HG02870 (cell line): Measurements from ENCODE around the gene SLC25A40.
"Not testable (repeated sequence)": the region's sequence is repeated elsewhere in the genome, so short reads cannot be mapped to it uniquely, and the experiment has no call there.

Experiments used
- ATAC-seq: cut with Tn5 transposase; IDR thresholded peaks from one replicate; pipeline ENCODE4 v1.9.1; 2021; ENCODE audit warnings: mild to moderate bottlenecking, moderate library complexity; ENCODE audit not compliant: unreplicated experiment

Gene SLC25A40

GRCh38 chr7:87873328-87873727 is 2.8 kb downstream of the SLC25A40 start:
- not testable (repeated sequence) for ATAC-seq

GRCh38 chr7:87872346-87872745 is 3.8 kb downstream of the SLC25A40 start:
- ATAC-seq: no peak

DNA sequence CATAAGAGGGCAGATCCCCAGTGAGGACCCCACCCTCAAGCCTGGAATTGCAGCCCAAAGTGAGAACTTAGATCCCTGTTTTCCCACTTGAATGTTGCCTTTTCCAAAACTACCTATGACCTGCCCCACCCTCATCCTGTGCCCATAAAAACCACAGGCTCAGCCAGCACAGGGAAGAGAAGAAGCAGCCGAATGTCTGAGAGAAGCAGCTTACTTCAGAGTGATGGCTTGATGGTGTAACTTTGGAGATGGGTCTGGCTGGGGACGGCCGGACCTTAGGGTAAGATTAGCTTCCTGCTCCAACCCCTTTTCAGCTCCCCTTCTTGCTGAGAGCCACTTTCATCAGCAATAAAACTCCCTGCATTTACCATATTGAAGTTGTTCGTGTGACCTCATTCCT is 5.7 kb downstream of the SLC25A40 start:
- no peak for ATAC-seq

DNA sequence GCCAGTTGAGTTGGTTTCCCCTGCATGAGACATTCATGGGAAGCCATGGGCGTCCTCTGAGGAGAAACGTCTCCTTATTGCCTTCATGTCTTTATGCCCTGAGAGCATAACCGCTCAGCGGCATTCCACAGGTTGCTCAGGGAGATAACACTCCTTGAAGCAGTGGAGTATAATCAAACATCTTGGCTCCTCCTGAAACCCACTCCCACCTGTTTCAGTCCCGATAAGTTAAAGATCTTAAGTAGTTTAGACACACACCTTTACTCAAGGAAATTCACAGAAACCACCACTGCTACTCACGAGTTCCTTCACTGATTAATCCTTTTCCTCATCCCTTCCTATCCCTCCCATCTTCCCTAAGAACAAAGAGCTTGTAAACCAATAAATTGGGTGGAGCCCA is 9.6 kb downstream of the SLC25A40 start:
- ATAC-seq: not testable (repeated sequence)

DNA sequence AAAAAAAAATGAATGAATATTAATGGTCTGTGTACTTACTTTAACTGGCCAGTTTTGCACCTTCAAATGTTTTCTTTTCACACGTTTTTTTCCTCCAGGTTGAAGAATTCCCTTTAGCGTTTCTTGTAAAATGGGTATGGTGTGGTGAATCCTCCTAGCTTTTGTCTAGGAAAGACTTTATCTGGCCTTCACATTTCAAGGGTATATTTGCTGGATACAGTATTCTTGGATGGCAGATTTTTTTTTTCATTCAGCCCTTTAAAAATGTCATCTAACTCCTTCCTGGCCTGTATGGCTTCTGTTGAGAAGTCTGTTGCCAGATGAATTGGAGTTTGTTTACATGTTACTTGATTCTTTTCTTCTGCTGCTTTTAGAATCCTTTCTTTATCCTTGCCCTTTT is 10.1 kb downstream of the SLC25A40 start:
- no peak for ATAC-seq

DNA sequence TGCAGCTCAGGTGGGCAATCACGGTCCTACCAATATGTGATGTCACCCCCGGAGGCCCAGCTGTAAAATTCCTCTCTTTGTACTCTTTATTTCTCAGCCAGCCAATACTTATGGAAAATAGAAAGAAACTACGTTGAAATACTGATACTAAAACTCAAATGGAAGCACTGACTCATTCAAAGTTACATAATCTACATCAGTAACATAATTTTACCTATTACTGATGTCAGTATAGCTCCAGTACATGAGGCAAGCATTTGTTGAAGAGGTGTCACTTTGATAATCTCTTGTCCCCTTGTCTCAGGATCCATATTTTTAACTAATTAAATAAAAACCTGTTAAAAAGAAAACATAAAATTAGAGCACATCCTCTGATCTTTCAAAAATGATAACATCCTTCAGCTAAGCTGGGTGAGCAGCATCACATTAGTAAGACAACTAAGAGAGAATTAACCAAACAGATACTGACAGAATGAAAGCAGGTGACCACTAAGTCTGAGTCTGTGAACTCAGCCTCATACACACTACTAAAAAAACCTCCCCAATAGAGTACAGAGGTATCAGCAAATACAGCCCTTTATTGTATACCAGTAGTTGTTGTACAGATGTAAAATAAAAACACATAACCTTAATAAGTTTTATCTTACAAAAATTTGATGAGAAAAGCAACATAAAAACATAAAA is 17.6 kb downstream of the SLC25A40 start:
- ATAC-seq: no peak

DNA sequence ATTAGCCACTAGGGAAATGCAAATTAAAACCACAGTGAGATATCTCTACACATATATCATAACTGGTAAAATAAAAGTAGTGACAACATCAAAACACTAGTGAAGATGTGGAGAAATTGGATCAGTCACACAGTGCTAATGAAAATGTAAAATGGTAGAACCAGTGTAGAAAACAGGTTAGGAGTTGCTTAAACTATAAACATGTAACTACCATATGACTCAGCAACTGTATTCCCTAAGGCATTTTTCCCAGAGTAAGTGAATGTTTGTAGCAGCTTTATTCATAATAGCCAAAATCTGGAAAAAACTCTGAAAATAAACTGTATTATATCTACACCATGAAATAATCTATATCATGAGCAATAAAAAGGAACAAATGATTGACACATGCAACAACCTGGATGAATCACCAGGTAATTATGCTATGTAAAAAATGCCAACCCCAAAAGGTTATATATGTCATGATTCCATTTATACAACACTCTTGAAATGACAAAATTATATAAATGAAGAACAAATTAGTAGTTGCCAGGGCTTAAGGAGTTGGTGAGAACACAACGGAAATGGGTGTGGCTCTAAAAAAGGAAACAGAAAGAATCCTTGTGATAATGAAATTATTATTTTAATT is 22.8 kb downstream of the SLC25A40 start:
- ATAC-seq: no peak

DNA sequence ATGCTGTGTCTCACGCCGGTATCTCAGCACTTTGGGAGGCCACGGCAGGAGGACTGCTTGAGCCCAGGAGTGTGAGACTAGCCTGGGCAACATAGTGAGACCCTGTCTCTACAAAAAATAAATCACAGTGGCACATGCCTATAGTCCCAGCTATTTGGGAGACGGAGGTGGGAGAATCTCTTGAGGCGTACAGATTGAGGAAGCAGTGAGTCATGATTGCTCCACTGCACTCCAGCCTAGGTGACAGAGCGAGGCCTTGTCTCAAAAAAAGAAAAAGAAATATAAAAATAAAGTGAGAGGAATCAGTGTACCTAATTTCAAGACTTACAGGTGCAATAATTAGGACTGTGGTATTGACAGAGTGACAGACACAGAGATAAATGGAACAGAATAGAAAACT is 23.9 kb downstream of the SLC25A40 start:
- ATAC-seq: no peak

DNA sequence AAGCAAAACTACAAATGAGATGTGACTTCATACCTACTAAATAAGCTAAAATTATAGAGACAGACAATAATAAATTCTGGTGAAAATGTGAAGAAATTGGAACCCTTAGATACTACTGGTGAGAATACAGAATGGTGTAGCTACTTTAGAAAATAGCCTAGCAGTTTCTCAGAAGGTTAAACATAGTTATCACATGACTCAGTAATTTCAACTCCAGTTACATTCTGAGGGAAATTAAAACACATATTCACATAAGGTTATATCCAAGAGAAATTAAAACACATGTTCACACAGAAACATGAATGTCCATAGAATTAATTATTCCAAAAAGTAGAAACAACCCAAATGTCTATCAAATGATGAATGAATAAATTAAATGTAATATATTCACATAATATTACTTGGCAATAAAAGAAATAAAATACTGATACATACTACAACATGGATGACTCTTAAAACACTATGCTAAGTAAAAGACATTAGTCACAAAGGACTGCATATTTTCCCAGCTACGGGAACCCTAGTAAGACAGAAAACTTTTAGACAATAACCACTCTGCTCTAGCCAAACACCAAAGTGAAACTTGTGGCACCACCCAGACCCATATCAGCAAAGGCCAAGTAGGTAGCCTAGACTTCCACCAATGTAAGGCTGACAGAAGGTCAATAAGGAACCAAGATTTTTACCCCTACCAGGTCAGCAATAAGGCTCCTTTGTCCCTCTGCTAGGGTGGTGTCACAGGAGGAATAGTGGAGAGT is 25.1 kb downstream of the SLC25A40 start:
- no peak for ATAC-seq

- no peak for ATAC-seq
These were observed 38.6 kb downstream of the SLC25A40 start for GRCh38 chr7:87837597-87837996.

- no peak for ATAC-seq
These were observed 43.0 kb downstream of the SLC25A40 start for GRCh38 chr7:87833130-87833529.

DNA sequence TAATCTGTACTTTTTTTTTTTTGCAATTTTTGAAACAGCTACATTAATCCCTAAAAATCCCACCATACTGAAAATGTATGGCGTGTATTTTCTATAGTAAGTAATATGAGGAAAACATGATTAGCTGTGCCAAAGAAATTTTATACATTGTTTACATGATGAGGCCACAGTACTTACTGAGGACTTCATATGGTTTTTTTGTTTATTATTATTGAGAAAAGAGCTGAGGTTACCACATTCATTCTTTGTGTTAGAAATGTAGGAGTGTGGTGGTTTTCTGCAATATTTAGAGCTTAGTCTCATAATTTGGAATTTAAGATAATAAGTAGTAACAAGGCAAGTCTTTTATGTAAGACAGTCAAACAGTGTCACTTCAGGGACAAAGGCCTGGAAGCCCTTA is 45.1 kb downstream of the SLC25A40 start:
- no peak for ATAC-seq

GRCh38 chr7:87828383-87828782 is 47.8 kb downstream of the SLC25A40 start:
- not testable (repeated sequence) for ATAC-seq

DNA sequence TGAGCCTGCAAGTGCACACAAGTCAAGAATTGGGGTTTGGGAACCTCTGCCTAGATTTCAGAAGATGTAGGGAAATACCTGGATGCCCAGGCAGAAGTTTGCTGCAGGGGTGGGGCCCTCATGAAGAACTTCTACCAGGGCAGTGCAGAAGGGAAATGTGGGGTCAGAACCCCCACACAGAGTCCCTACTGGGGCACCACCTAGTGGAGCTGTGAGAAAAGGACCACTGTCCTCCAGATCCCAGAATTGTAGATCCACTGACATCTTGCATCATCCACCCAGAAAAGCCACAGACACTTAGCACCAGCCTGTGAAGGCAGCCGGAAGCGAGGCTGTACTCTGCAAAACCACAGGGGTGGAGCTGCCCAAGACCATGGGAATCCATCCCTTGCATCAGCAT is 50.8 kb downstream of the SLC25A40 start:
- ATAC-seq: not testable (repeated sequence)

DNA sequence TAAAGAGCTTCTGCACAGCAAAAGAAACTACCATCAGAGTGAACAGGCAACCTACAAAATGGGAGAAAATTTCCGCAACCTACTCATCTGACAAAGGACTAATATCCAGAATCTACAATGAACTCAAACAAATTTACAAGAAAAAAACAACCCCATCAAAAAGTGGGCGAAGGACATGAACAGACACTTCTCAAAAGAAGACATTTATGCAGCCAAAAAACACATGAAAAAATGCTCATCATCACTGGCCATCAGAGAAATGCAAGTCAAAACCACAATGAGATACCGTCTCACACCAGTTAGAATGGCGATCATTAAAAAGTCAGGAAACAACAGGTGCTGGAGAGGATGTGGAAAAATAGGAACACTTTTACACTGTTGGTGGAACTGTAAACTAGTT is 54.1 kb downstream of the SLC25A40 start:
- not testable (repeated sequence) for ATAC-seq

DNA sequence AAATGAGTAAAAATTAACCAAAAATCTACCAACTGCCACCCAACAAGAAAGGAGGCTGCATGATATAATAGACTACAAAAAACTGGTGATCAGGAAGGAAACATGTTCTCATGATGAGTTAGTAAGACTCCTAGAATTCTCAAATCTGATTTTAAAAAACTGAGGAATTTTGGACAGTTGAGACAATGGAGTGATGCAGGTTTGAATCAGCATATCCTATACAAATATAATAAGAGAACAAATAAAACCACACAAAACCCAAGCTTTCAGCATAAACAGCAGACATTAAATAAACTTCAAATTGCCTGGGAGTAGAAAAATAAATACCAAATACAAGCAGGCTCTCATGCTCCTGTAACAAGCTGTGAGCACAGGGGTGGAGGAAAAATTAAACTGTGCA is 57.8 kb downstream of the SLC25A40 start:
- no peak for ATAC-seq

GRCh38 chr7:87816389-87816788 is 59.8 kb downstream of the SLC25A40 start:
- ATAC-seq: peak; percentile 62

GRCh38 chr7:87810726-87811125 is 65.4 kb downstream of the SLC25A40 start:
- ATAC-seq: no peak

DNA sequence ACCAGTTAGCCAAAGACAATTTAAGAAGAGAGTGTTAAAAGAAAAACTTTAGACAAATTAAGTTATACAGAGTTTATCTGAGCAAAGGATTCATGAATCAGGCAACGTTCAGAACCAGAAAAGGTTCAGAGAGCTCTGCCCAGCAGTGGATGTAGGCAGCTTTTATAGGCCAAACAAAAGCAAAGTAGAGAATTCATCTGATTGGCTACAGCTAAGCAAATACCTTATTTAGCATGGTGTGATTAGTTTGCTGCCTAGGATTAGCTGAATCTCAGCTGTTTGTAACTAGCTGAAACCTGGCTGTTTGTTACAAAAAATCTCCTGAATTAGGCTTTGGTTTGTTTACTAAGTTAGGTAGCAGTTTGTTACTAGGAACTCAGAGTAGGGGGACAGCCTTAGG is 66.0 kb downstream of the SLC25A40 start:
- no peak for ATAC-seq

DNA sequence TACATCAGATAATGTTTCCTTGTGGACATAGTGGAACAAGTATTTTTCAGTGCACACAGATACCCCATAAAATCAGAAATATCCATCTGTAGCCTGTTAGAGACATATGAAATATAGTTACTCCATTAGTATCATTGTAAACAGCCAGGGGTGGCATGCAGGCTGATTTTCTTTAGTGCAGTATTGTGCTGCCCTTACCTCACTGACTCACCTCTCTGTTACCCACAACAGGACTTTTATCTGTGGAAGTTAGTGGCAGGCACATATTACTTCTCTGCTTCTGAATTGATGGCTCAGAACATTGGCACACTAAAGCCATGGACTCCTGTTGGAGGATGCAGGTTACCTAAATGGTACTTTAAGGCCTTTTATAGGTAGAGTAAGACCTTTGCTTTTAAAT is 70.0 kb downstream of the SLC25A40 start:
- ATAC-seq: no peak

DNA sequence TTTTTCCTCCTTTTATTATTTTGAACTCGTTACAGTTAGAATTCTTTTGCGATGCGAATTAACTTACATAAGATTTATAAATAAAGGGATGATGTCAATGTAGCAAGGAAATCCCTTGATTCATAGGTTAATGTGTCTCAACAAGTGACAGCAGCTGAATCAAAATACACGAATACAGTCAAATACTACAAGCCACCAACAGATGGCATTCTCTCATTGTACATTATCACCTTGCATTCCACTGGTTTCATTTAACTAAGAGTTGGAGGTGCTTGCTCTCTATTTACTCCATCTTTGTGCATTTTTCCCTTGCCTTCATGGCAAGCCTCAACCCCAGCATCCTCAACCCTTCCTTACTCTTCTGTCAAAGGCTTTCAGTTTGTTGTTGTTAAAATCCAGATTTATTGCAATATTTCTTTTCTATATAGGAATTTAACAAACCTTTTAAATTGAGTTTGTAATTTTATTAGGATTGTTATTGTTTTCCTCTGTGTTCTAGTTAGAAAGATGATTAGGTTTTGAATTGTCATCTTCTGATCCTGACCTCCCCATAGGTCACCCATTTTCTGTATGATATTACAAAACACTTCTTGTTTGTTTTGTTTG is 78.3 kb downstream of the SLC25A40 start:
- peak; percentile 89 for ATAC-seq

DNA sequence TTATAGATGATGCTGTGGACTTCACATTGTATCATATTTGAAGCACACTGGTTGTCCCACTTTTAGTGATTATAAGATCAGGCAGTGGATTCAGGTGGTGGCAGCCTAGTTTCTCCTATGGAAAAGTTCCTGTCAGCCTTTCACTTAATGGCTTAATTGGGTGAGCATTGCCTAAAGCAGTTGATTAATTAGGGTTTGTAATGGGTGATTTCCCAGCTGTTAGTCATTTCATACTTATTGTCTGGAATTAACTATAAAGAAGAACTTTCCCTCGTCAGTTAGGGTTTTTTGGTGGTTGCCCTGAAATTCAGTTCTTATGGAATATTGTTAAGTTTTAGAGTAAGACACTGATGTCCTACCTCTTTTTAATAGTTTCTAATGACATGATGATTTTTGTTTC is 78.8 kb downstream of the SLC25A40 start:
- peak; percentile 20 for ATAC-seq
